CD14-positive monocyte (primary cell): ENCODE results near the gene ADK. TPM values are rescaled to one million over a fixed set of nuclear protein-coding genes. Genes with fewer than 3 reads are reported as not detected.
A peak's percentile ranks its signal among the peaks of the same experiment; 100 is the strongest.

Experiments used
- DNase-seq, 3 donors: peaks; one replicate each; pipeline ENCODE4 v3.0.0-alpha.2; 2011 to 2022
- H2AFZ ChIP-seq: 2 replicates; pipeline ENCODE4 v1.6.0; 2012; ENCODE audit warnings: mild to moderate bottlenecking, low read depth, low read length, inconsistent platforms; ENCODE audit not compliant: insufficient read depth, poor library complexity, severe bottlenecking
- H3K27ac ChIP-seq, 2 donors: 1 replicate in 1 of 2; 2 replicates in 1 of 2; pipeline ENCODE4 v1.5.1; 2012 to 2013; ENCODE audit warnings: low read length in 2 of 2, control low read depth in 1 of 2, inconsistent platforms in 1 of 2, low read depth in 1 of 2, mild to moderate bottlenecking in 1 of 2
- H3K27me3 ChIP-seq, 2 donors: one replicate each; pipeline versions ENCODE4 v1.6.0 to v1.6.1; 2011 to 2013; ENCODE audit warnings: low read length in 2 of 2; ENCODE audit not compliant: control insufficient read depth in 2 of 2, insufficient read depth in 2 of 2
- H3K36me3 ChIP-seq, 2 donors: replicated peaks in 1 of 2; 1 replicate in 1 of 2; 2 replicates in 1 of 2; pipeline versions ENCODE4 v1.5.1 to v1.6.1; 2012 to 2013; ENCODE audit warnings: low read length in 2 of 2, control low read depth in 1 of 2, inconsistent platforms in 1 of 2, mild to moderate bottlenecking in 1 of 2; ENCODE audit not compliant: insufficient read depth in 2 of 2, control insufficient read depth in 1 of 2
- H3K4me1 ChIP-seq, 2 donors: 1 replicate in 1 of 2; 2 replicates in 1 of 2; pipeline versions ENCODE4 v1.5.1 to v1.6.1; 2012 to 2013; ENCODE audit warnings: low read length in 2 of 2, control low read depth in 1 of 2, inconsistent platforms in 1 of 2, mild to moderate bottlenecking in 1 of 2, moderate library complexity in 1 of 2; ENCODE audit not compliant: insufficient read depth in 2 of 2, control insufficient read depth in 1 of 2
- H3K4me2 ChIP-seq: replicated peaks from 2 replicates; pipeline ENCODE3; 2012; ENCODE audit warnings: low read length, moderate library complexity, mild to moderate bottlenecking; ENCODE audit not compliant: poor library complexity, severe bottlenecking; ENCODE audit errors: extremely low read depth
- H3K4me3 ChIP-seq, 3 experiments: fragments of 200-600 bp in 1 of 3; sonication (generic) in 1 of 3; replicated peaks in 1 of 3; 1 replicate in 2 of 3; 2 replicates in 1 of 3; pipeline ENCODE4 v1.5.1; 2011 to 2013; ENCODE audit warnings: low read length in 3 of 3, mild to moderate bottlenecking in 3 of 3, control low read depth in 2 of 3, low read depth in 2 of 3, inconsistent platforms in 1 of 3, moderate library complexity in 1 of 3
- H3K79me2 ChIP-seq: 2 replicates; pipeline ENCODE4 v1.6.0; 2012; ENCODE audit warnings: mild to moderate bottlenecking, control low read depth, inconsistent platforms, low read length, moderate library complexity; ENCODE audit not compliant: insufficient read depth
- H3K9ac ChIP-seq: 2 replicates; pipeline ENCODE4 v1.6.0; 2017; ENCODE audit warnings: low read length, mild to moderate bottlenecking; ENCODE audit not compliant: insufficient read depth, poor library complexity, severe bottlenecking
- H3K9me3 ChIP-seq, 2 donors: replicated peaks in 1 of 2; 1 replicate in 1 of 2; 2 replicates in 1 of 2; pipeline versions ENCODE4 v1.5.1 to v1.6.1; 2012 to 2013; ENCODE audit warnings: low read length in 2 of 2, control low read depth in 1 of 2; ENCODE audit not compliant: control insufficient read depth in 1 of 2, insufficient read depth in 1 of 2
- H4K20me1 ChIP-seq: 2 replicates; pipeline ENCODE4 v1.6.0; 2012; ENCODE audit warnings: mild to moderate bottlenecking, low read length, control low read depth, moderate library complexity; ENCODE audit not compliant: insufficient read depth
- H3K27ac Mint-ChIP-seq, 7 donors: one replicate each; pipeline ENCODE4 v1.8.0; 2020; ENCODE audit warnings: mild to moderate bottlenecking in 7 of 7, mixed read lengths in 7 of 7, moderate library complexity in 6 of 7, inconsistent platforms in 2 of 7
- H3K27me3 Mint-ChIP-seq, 3 donors: one replicate each; pipeline ENCODE4 v1.8.0; 2021 to 2022; ENCODE audit warnings: low read depth in 3 of 3, mild to moderate bottlenecking in 3 of 3, mixed read lengths in 3 of 3, moderate library complexity in 3 of 3, inconsistent platforms in 1 of 3
- H3K36me3 Mint-ChIP-seq, 2 donors: one replicate each; pipeline ENCODE4 v1.8.0; 2020; ENCODE audit warnings: mixed read lengths in 2 of 2, inconsistent platforms in 1 of 2, mild to moderate bottlenecking in 1 of 2
- H3K4me1 Mint-ChIP-seq: one replicate; pipeline ENCODE4 v1.8.0; 2020; ENCODE audit warnings: mild to moderate bottlenecking, mixed read lengths
- H3K4me3 Mint-ChIP-seq, 2 donors: one replicate each; pipeline ENCODE4 v1.8.0; 2020; ENCODE audit warnings: mild to moderate bottlenecking in 2 of 2, mixed read lengths in 2 of 2, moderate library complexity in 1 of 2
- H3K9me3 Mint-ChIP-seq, 7 donors: one replicate each; pipeline ENCODE4 v1.8.0; 2020 to 2022; ENCODE audit warnings: mixed read lengths in 7 of 7, mild to moderate bottlenecking in 6 of 7, moderate library complexity in 6 of 7, inconsistent platforms in 2 of 7
- WGBS: methylation state at CpG from one replicate; pipeline ENCODE4 v1.1.5; 2013; ENCODE audit warnings: missing lambda C conversion rate; ENCODE audit not compliant: insufficient coverage; 5-methylcytosine and 5-hydroxymethylcytosine counted together
- intact Hi-C, 2 donors: fragments of 100-400 bp; cut with micrococcal nuclease; formaldehyde crosslinking; loops; one replicate each; pipeline versions ENCODE4 v1.15.0 to v1.15.1; 2023
- polyA plus RNA-seq, 3 donors: library from polyadenylated mRNA; depleted of rRNA in 1 of 3; unstranded in 2 of 3; stranded (reverse) in 1 of 3; fragments of 300-500 nt in 2 of 3; fragments of >200 nt in 1 of 3; fragmentation: Illumina TruSeq in 2 of 3; gene quantifications; 1 replicate in 2 of 3; 2 replicates in 1 of 3; pipeline ENCODE4 v1.2.3, GENCODE V29; 2012 to 2021
- TF ChIP-seq, protein P1 (sequence below): fragments of 200-600 bp; IDR thresholded peaks from one replicate; pipeline ENCODE4 v1.8.0; 2022; ENCODE audit warnings: antibody characterized with exemption, mild to moderate bottlenecking

Gene ADK
- polyA plus RNA-seq, 3 donors = 6.4 to 38.2 (median 35.7) TPM

DNA sequence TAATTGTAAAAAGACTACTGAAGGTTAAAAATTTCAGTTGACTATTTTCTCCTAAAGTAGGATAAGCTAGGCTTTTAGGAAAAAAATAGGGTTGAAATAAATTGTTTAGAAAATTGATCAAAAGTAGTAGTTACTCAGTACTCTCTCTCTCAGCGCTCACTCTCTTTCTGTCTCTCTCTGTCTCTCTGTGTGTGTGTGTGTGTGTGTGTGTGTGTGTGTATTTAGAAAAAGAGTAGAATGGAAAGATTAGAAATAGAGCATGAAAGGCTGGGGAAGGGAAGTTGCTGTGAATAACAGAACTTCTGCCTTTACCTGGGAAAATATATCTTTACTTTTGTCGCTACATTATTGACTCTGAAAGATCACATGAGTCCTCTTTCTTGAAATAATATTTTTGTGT is 20.6 kb downstream of the ADK start:
- H3K9me3 ChIP-seq = no peaks in the 10 kb centered on the region
- peaks cover 46 to 48% of the 10 kb centered on the region in 2 donors for H3K4me1 ChIP-seq
- TF ChIP-seq, protein P1, sequence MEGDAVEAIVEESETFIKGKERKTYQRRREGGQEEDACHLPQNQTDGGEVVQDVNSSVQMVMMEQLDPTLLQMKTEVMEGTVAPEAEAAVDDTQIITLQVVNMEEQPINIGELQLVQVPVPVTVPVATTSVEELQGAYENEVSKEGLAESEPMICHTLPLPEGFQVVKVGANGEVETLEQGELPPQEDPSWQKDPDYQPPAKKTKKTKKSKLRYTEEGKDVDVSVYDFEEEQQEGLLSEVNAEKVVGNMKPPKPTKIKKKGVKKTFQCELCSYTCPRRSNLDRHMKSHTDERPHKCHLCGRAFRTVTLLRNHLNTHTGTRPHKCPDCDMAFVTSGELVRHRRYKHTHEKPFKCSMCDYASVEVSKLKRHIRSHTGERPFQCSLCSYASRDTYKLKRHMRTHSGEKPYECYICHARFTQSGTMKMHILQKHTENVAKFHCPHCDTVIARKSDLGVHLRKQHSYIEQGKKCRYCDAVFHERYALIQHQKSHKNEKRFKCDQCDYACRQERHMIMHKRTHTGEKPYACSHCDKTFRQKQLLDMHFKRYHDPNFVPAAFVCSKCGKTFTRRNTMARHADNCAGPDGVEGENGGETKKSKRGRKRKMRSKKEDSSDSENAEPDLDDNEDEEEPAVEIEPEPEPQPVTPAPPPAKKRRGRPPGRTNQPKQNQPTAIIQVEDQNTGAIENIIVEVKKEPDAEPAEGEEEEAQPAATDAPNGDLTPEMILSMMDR = no peak
- H3K79me2 ChIP-seq = peaks cover 19% of the 10 kb centered on the region
- Mint-ChIP-seq H3K27me3 (peaks cover 0 to 2% (median 0%) of the 10 kb centered on the region in 3 donors), H3K36me3 (no peaks in the 10 kb centered on the region), H3K27ac (no peak overlapping the region), H3K9me3 (no peaks in the 10 kb centered on the region), H3K4me3 (no peak overlapping the region), H3K4me1 (peaks cover 31% of the 10 kb centered on the region)
- H3K27me3 ChIP-seq = no peaks in the 10 kb centered on the region
- no peak overlapping the region for H3K9ac ChIP-seq
- no peak overlapping the region for H2AFZ ChIP-seq
- H3K4me2 ChIP-seq = no peak overlapping the region
- no peak overlapping the region for H3K4me3 ChIP-seq
- H4K20me1 ChIP-seq = no peaks in the 10 kb centered on the region
- H3K36me3 ChIP-seq = no peaks in the 10 kb centered on the region
- intact Hi-C loops = no loop called here
- no peak for DNase-seq
- WGBS = no CpG with 5 or more reads among the region's 2 CpGs
- no peak overlapping the region for H3K27ac ChIP-seq

GRCh38 chr10:74174521-74174920 is 23.5 kb downstream of the ADK start:
- peaks cover 26% of the 10 kb centered on the region for H3K4me1 Mint-ChIP-seq
- H3K79me2 ChIP-seq = peaks cover 42% of the 10 kb centered on the region
- H3K9me3 ChIP-seq = no peaks in the 10 kb centered on the region
- H3K27me3 Mint-ChIP-seq = peaks cover 0 to 2% (median 0%) of the 10 kb centered on the region in 3 donors
- no peak overlapping the region for H3K27ac ChIP-seq
- no peak overlapping the region for H2AFZ ChIP-seq
- H3K27ac Mint-ChIP-seq = no peak overlapping the region
- H3K27me3 ChIP-seq = no peaks in the 10 kb centered on the region
- H3K36me3 ChIP-seq = no peaks in the 10 kb centered on the region
- intact Hi-C loops = no loop called here
- DNase-seq = peak in 1 of 3 donors; percentile 26
- H3K9ac ChIP-seq = no peak overlapping the region
- H3K4me1 ChIP-seq = peaks cover 35 to 43% of the 10 kb centered on the region in 2 donors
- H3K36me3 Mint-ChIP-seq = no peaks in the 10 kb centered on the region
- no peak overlapping the region for H3K4me2 ChIP-seq
- TF ChIP-seq, protein P1 = no peak
- no peak overlapping the region for H3K4me3 ChIP-seq
- WGBS = 63% methylated on average over 2 of the region's 3 CpGs
- H3K4me3 Mint-ChIP-seq = no peak overlapping the region
- no peaks in the 10 kb centered on the region for H3K9me3 Mint-ChIP-seq
- no peaks in the 10 kb centered on the region for H4K20me1 ChIP-seq
